ENCODE measurements around the gene KIAA1191. TPM values are rescaled to one million over a fixed set of nuclear protein-coding genes. Genes with fewer than 3 reads are reported as not detected.

Gene KIAA1191
- total RNA-seq (2022; extraction: Qiagen RNA extraction) = 67.0 to 84.0 TPM (median 81.5 TPM) in 5 replicates

GRCh38 chr5:176361437-176362232 is at the start of gene KIAA1191:
TSS of gene KIAA1191 (minus strand) at chr5:176361764. CDS start at chr5:176359508, 2,256 bp downstream.

GRCh38 chr5:176388444-176389134 is 27.0 kb upstream of the KIAA1191 start, which contains the start of the genes HIGD2A and NOP16:
TSS of gene HIGD2A (plus strand) at chr5:176388751. CDS start at chr5:176388820, 69 bp downstream.
TSS of gene NOP16 (minus strand) at chr5:176388598. CDS start at chr5:176388539, 59 bp downstream.

GRCh38 chr5:176365351-176366231 is 4.0 kb upstream of the KIAA1191 start, which contains the start of gene ARL10:
TSS of gene ARL10 (plus strand) at chr5:176365487. CDS start at chr5:176365564, 77 bp downstream.

Other genes with a start within 250 kb of the KIAA1191 start
- 12.1 to 15.5 TPM (median 14.3 TPM) in 5 replicates for gene SIMC1, start 123.3 kb downstream of the KIAA1191 start, total RNA-seq (2022; extraction: Qiagen RNA extraction)
- gene ARL10, start 3.7 kb upstream of the KIAA1191 start, total RNA-seq (2022; extraction: Qiagen RNA extraction) = 0.27 to 1.1 TPM (median 0.67 TPM) in 5 replicates
- 117 to 134 TPM (median 130 TPM) in 5 replicates for gene NOP16, start 26.8 kb upstream of the KIAA1191 start, total RNA-seq (2022; extraction: Qiagen RNA extraction)
- 255 to 266 TPM (median 263 TPM) in 5 replicates for gene HIGD2A, start 27.0 kb upstream of the KIAA1191 start, total RNA-seq (2022; extraction: Qiagen RNA extraction)
- 97.8 to 150 TPM (median 142 TPM) in 5 replicates for gene CLTB, start 54.8 kb upstream of the KIAA1191 start, total RNA-seq (2022; extraction: Qiagen RNA extraction)
- 44.1 to 51.2 TPM (median 46.5 TPM) in 5 replicates for gene FAF2, start 86.6 kb upstream of the KIAA1191 start, total RNA-seq (2022; extraction: Qiagen RNA extraction)
- gene RNF44, start 175.6 kb upstream of the KIAA1191 start, total RNA-seq (2022; extraction: Qiagen RNA extraction) = 23.5 to 36.6 TPM (median 36.0 TPM) in 5 replicates
- gene CDHR2, start 187.6 kb upstream of the KIAA1191 start, total RNA-seq (2022; extraction: Qiagen RNA extraction) = 0.09 to 0.19 TPM (median 0.14 TPM) in 4 of 5 replicates, not detected in the other
- gene GPRIN1, start 248.4 kb upstream of the KIAA1191 start, total RNA-seq (2022; extraction: Qiagen RNA extraction) = 7.4 to 9.6 TPM (median 9.1 TPM) in 5 replicates

Measured in A549 treated with Mapracorat at 1 μM for 4 hours (cell line).